Measurements from ENCODE around the gene ESYT3. TPM values are rescaled to one million over a fixed set of nuclear protein-coding genes. Genes with fewer than 3 reads are reported as not detected.

The ESYT3 gene
- total and polyA plus RNA-seq, 2 of the 8 experiments (the other 6 are each of a cell fraction or from before 2014, with no cell fraction given) = 4.4 to 7.3 TPM

DNA sequence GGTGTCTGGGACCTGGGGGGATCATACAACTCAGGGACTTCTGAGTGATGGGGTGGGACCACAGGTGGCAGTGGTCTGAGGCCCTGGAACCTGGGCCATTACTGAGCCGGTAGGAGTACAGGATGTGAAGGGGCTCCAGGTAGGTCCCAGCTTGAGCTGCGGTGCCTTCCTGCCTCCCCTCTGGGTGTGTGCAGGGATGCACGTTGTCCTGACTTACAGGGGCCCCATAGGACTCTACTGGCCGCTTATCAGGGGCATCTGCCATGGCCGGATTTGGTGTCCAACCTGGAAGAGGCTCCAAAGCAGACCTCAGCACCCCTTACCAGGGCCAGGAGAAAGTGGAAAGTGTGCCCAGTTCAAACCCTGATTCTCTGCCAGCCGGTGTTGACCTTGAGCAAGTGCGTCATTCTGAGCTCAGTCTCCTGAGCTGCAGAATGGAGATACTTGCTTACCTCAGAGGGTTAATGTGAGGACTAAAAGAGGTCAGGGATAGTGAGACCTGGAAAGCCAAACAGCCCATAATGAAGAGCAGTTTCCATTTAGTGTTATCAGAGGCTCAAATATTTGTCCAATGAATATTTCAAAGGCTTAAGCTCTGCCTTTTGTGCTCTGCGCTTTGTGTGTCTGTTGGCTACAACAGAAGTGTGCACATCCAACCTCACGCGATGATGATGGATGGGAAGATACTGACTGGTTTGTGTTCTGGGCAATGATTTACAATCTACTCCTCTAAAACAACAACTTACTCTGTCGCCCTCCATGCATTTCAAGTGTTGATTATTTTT lies 35.4 kb upstream of the ESYT3 start (continued):
- TF ChIP-seq, protein P1, sequence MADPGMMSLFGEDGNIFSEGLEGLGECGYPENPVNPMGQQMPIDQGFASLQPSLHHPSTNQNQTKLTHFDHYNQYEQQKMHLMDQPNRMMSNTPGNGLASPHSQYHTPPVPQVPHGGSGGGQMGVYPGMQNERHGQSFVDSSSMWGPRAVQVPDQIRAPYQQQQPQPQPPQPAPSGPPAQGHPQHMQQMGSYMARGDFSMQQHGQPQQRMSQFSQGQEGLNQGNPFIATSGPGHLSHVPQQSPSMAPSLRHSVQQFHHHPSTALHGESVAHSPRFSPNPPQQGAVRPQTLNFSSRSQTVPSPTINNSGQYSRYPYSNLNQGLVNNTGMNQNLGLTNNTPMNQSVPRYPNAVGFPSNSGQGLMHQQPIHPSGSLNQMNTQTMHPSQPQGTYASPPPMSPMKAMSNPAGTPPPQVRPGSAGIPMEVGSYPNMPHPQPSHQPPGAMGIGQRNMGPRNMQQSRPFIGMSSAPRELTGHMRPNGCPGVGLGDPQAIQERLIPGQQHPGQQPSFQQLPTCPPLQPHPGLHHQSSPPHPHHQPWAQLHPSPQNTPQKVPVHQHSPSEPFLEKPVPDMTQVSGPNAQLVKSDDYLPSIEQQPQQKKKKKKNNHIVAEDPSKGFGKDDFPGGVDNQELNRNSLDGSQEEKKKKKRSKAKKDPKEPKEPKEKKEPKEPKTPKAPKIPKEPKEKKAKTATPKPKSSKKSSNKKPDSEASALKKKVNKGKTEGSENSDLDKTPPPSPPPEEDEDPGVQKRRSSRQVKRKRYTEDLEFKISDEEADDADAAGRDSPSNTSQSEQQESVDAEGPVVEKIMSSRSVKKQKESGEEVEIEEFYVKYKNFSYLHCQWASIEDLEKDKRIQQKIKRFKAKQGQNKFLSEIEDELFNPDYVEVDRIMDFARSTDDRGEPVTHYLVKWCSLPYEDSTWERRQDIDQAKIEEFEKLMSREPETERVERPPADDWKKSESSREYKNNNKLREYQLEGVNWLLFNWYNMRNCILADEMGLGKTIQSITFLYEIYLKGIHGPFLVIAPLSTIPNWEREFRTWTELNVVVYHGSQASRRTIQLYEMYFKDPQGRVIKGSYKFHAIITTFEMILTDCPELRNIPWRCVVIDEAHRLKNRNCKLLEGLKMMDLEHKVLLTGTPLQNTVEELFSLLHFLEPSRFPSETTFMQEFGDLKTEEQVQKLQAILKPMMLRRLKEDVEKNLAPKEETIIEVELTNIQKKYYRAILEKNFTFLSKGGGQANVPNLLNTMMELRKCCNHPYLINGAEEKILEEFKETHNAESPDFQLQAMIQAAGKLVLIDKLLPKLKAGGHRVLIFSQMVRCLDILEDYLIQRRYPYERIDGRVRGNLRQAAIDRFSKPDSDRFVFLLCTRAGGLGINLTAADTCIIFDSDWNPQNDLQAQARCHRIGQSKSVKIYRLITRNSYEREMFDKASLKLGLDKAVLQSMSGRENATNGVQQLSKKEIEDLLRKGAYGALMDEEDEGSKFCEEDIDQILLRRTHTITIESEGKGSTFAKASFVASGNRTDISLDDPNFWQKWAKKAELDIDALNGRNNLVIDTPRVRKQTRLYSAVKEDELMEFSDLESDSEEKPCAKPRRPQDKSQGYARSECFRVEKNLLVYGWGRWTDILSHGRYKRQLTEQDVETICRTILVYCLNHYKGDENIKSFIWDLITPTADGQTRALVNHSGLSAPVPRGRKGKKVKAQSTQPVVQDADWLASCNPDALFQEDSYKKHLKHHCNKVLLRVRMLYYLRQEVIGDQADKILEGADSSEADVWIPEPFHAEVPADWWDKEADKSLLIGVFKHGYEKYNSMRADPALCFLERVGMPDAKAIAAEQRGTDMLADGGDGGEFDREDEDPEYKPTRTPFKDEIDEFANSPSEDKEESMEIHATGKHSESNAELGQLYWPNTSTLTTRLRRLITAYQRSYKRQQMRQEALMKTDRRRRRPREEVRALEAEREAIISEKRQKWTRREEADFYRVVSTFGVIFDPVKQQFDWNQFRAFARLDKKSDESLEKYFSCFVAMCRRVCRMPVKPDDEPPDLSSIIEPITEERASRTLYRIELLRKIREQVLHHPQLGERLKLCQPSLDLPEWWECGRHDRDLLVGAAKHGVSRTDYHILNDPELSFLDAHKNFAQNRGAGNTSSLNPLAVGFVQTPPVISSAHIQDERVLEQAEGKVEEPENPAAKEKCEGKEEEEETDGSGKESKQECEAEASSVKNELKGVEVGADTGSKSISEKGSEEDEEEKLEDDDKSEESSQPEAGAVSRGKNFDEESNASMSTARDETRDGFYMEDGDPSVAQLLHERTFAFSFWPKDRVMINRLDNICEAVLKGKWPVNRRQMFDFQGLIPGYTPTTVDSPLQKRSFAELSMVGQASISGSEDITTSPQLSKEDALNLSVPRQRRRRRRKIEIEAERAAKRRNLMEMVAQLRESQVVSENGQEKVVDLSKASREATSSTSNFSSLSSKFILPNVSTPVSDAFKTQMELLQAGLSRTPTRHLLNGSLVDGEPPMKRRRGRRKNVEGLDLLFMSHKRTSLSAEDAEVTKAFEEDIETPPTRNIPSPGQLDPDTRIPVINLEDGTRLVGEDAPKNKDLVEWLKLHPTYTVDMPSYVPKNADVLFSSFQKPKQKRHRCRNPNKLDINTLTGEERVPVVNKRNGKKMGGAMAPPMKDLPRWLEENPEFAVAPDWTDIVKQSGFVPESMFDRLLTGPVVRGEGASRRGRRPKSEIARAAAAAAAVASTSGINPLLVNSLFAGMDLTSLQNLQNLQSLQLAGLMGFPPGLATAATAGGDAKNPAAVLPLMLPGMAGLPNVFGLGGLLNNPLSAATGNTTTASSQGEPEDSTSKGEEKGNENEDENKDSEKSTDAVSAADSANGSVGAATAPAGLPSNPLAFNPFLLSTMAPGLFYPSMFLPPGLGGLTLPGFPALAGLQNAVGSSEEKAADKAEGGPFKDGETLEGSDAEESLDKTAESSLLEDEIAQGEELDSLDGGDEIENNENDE (IDR thresholded peaks at IDR 0.05; ENCODE audit: insufficient replicate concordance, low read length) = no peak
- TF ChIP-seq SUZ12 (IDR thresholded peaks at IDR 0.05; ENCODE audit: low read length) (no peak), HDAC6 (IDR thresholded peaks at IDR 0.05; ENCODE audit: low read depth, low read length) (no peak), KDM4A (IDR thresholded peaks at IDR 0.05; ENCODE audit: low read depth, low read length, severe bottlenecking) (no peak), SIN3A (conservative IDR thresholded peaks at IDR 0.05 in 1 of 2, IDR thresholded peaks at IDR 0.05 in 1 of 2; ENCODE audit: low read depth in 1 of 2, low read length in 2 of 2) (no peak), JUND (IDR thresholded peaks at IDR 0.05; ENCODE audit: low read length) (no peak), GABPA (IDR thresholded peaks at IDR 0.05; ENCODE audit: borderline replicate concordance, insufficient read depth, low read length) (no peak)

Data from H1 (cell line).